ENCODE measurements around the gene CCAR1. TPM values are rescaled to one million over a fixed set of nuclear protein-coding genes. Genes with fewer than 3 reads are reported as not detected.

Gene CCAR1
- total RNA-seq, 1 experiment from 2014 or later, result 84.4 TPM

DNA sequence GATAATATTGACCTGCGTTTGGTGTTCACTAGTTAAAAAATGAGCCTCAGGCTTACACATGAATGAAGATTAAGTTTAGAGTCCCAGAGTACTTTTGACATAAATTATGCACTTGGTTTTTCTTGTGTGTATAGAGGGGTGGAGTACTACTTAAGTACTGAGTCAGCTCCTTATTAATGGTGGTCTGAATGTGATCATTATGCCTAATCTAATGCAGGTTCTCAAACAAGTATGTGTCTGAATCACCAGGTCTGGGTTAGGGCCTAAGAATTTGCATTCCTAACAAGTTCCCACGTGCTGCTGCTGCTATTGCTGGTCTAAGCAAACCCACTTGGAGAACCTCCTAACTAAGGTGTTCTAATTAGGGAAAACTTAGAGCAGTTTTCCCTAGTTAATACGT, 75.6 kb downstream of the CCAR1 start:
- no peak overlapping the region for H2AFZ ChIP-seq (ENCODE audit: low read depth, low read length, poor library complexity, severe bottlenecking)
- ATAC-seq (no peak), DNase-seq (ENCODE audit: low read depth, low spot score) (no peak)
- no TSS peak for BruUV-seq (replicated peaks)
- H3K4me2 ChIP-seq (ENCODE audit: low read length), result no peak overlapping the region
- H3K9ac ChIP-seq (ENCODE audit: low read length), result no peak overlapping the region
- no peak for TF ChIP-seq RAD21 (IDR thresholded peaks at IDR 0.05; ENCODE audit: low read depth)
- TF ChIP-seq, protein P1, sequence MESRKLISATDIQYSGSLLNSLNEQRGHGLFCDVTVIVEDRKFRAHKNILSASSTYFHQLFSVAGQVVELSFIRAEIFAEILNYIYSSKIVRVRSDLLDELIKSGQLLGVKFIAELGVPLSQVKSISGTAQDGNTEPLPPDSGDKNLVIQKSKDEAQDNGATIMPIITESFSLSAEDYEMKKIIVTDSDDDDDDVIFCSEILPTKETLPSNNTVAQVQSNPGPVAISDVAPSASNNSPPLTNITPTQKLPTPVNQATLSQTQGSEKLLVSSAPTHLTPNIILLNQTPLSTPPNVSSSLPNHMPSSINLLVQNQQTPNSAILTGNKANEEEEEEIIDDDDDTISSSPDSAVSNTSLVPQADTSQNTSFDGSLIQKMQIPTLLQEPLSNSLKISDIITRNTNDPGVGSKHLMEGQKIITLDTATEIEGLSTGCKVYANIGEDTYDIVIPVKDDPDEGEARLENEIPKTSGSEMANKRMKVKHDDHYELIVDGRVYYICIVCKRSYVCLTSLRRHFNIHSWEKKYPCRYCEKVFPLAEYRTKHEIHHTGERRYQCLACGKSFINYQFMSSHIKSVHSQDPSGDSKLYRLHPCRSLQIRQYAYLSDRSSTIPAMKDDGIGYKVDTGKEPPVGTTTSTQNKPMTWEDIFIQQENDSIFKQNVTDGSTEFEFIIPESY (IDR thresholded peaks at IDR 0.05; ENCODE audit: extremely low read depth, insufficient replicate concordance, low read length), result no peak
- no peak for TF ChIP-seq SP1 (IDR thresholded peaks at IDR 0.05; ENCODE audit: low read depth)
- TF ChIP-seq ZNF274 (IDR thresholded peaks at IDR 0.05; ENCODE audit: low read depth, low read length), result no peak
- TF ChIP-seq JUND (IDR thresholded peaks at IDR 0.05), result no peak
- no peak for TF ChIP-seq CBX3 (IDR thresholded peaks at IDR 0.05; ENCODE audit: low read depth)
- no peak for TF ChIP-seq EGR1 (IDR thresholded peaks at IDR 0.05; ENCODE audit: low read depth)
- TF ChIP-seq ATF3 (IDR thresholded peaks at IDR 0.05), result no peak
- H3K4me1 ChIP-seq (ENCODE audit: control insufficient read depth in 1 of 2, insufficient read depth in 2 of 2, low read length in 2 of 2), result peaks cover 4 to 6% of the 10 kb centered on the region in 2 experiments; a peak in 2 of 4 replicates
- intact Hi-C loops (cut with micrococcal nuclease), result loop anchor here (10.0 kb wide), 1 partner anchor 158 kb away; the partner anchor contains the start of gene DDX21
- H3K9me3 ChIP-seq (ENCODE audit: control insufficient read depth in 1 of 2, insufficient read depth in 1 of 2, low read depth in 1 of 2, low read length in 2 of 2), result no peaks in the 10 kb centered on the region
- no peaks in the 10 kb centered on the region for H3K27me3 ChIP-seq (ENCODE audit: insufficient read depth, low read length)
- peaks cover 9 to 17% of the 10 kb centered on the region in 2 experiments; a peak in 2 of 4 replicates for H3K36me3 ChIP-seq (ENCODE audit: control insufficient read depth in 1 of 2, insufficient read depth in 2 of 2, low read length in 2 of 2)
- H3K27ac ChIP-seq (ENCODE audit: low read depth, low read length), result no peak overlapping the region
- no peaks in the 10 kb centered on the region for H4K20me1 ChIP-seq (ENCODE audit: insufficient read depth)
- POLR2A ChIA-PET, result no interaction called here
- CTCF ChIA-PET, result no interaction called here
- H3K4me3 ChIP-seq (replicated peaks in 1 of 2; ENCODE audit: low read depth in 1 of 2, low read length in 2 of 2), result no peak overlapping the region
- RAD21 ChIA-PET (ENCODE audit: low non-redundant PET in 1 of 2, low total read pairs in 2 of 2, uncharacterized antibody in 2 of 2, unreplicated experiment in 2 of 2), result no interaction called here
- no peaks in the 10 kb centered on the region for H3K9me2 ChIP-seq (ENCODE audit: insufficient read depth)
- H3K79me2 ChIP-seq (ENCODE audit: insufficient read depth, low read length), result no peaks in the 10 kb centered on the region

GRCh38 chr10:68800211-68800610, 79.2 kb downstream of the CCAR1 start:
- BruUV-seq (replicated peaks), result no TSS peak
- CTCF ChIA-PET, result no interaction called here
- intact Hi-C loops (cut with micrococcal nuclease), result no loop called here
- TF ChIP-seq SP1 (IDR thresholded peaks at IDR 0.05; ENCODE audit: low read depth) (no peak), JUND (IDR thresholded peaks at IDR 0.05) (no peak), ZNF274 (IDR thresholded peaks at IDR 0.05; ENCODE audit: low read depth, low read length) (no peak), POLR2A (IDR thresholded peaks at IDR 0.05; ENCODE audit: borderline replicate concordance, extremely low read depth, insufficient read depth, insufficient read length) (no peak), POLR2AphosphoS5 (IDR thresholded peaks at IDR 0.05; ENCODE audit: low read depth, low read length) (no peak), SIN3A (IDR thresholded peaks at IDR 0.05; ENCODE audit: low read depth) (no peak), ZFX (IDR thresholded peaks at IDR 0.05) (no peak), CEBPB (IDR thresholded peaks at IDR 0.05; ENCODE audit: low read depth) (no peak), FOSL1 (IDR thresholded peaks at IDR 0.05; ENCODE audit: low read depth) (no peak), EGR1 (IDR thresholded peaks at IDR 0.05; ENCODE audit: low read depth) (no peak), EZH2 (IDR thresholded peaks at IDR 0.05) (no peak)
- TF ChIP-seq, protein P1 (IDR thresholded peaks at IDR 0.05; ENCODE audit: extremely low read depth, insufficient replicate concordance, low read length), result no peak

More at GRCh38 chr10:68800211-68800610, 79.2 kb downstream of the CCAR1 start:
- peaks cover 3 to 4% of the 10 kb centered on the region in 2 experiments; a peak in 1 of 4 replicates for H3K36me3 ChIP-seq (ENCODE audit: control insufficient read depth in 1 of 2, insufficient read depth in 2 of 2, low read length in 2 of 2)
- H3K9me2 ChIP-seq (ENCODE audit: insufficient read depth), result no peaks in the 10 kb centered on the region
- H3K27me3 ChIP-seq (ENCODE audit: insufficient read depth, low read length), result no peaks in the 10 kb centered on the region
- H2AFZ ChIP-seq (ENCODE audit: low read depth, low read length, poor library complexity, severe bottlenecking), result no peak overlapping the region
- peaks cover 8 to 13% of the 10 kb centered on the region in 2 experiments; a peak in 3 of 4 replicates for H3K4me1 ChIP-seq (ENCODE audit: control insufficient read depth in 1 of 2, insufficient read depth in 2 of 2, low read length in 2 of 2)
- H3K9ac ChIP-seq (ENCODE audit: low read length), result no peak overlapping the region
- H3K9me3 ChIP-seq (ENCODE audit: control insufficient read depth in 1 of 2, insufficient read depth in 1 of 2, low read depth in 1 of 2, low read length in 2 of 2), result no peaks in the 10 kb centered on the region
- H4K20me1 ChIP-seq (ENCODE audit: insufficient read depth), result no peaks in the 10 kb centered on the region
- RAD21 ChIA-PET (ENCODE audit: low non-redundant PET in 1 of 2, low total read pairs in 2 of 2, uncharacterized antibody in 2 of 2, unreplicated experiment in 2 of 2), result no interaction called here
- H3K79me2 ChIP-seq (ENCODE audit: insufficient read depth, low read length), result no peaks in the 10 kb centered on the region
- POLR2A ChIA-PET, result no interaction called here
- H3K27ac ChIP-seq (ENCODE audit: low read depth, low read length), result no peak overlapping the region
- H3K4me3 ChIP-seq (replicated peaks in 1 of 2; ENCODE audit: low read depth in 1 of 2, low read length in 2 of 2), result no peak overlapping the region
- H3K4me2 ChIP-seq (ENCODE audit: low read length), result no peak overlapping the region
- no peak for ATAC-seq
- DNase-seq (ENCODE audit: low read depth, low spot score), result no peak
